ENCODE data around the gene USP48.
"Not testable (repeated sequence)": the region's sequence is repeated elsewhere in the genome, so short reads cannot be mapped to it uniquely, and the experiment has no call there.

USP48 gene

DNA sequence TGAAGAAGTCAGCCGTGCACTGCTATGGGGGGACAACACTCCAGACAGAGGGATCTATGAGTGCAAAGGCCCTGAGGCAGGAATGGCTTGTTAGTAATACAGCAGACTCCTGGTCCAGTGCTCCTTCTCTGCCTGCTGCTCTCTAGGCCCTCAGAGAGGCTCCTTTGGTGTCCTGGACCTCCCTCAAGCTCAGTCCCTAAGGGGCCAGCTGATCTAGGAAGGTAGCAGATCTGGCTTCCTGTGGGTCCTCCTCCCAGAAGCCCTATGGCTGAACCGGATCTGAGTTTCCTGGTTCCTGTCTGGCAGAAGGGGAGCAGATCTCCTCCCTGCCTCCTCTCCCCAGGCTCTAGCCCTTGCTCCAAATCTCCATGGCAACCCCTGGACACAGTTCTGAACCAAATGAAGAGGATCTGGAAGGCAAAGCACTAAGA, 28.9 kb upstream of the USP48 start, which contains the start of gene LDLRAD2:
Gene LDLRAD2, plus strand, starts transcription at position 391 of the 431 bp plus-strand sequence. CDS start 187 bp downstream, outside the sequence.
- Histone ChIP-seq H3K36me3 (ENCODE audit: insufficient read depth, low read depth, low read length) (no peaks in the 10 kb centered on the region), H3K9me3 (ENCODE audit: insufficient read depth, low read depth, low read length) (no peaks in the 10 kb centered on the region), H3K27me3 (ENCODE audit: insufficient read depth, low read length) (peaks cover 11% of the 10 kb centered on the region; the same call in 1 of the 2 replicates), H3K9ac (ENCODE audit: low read depth, low read length) (no peak within 1 kb of the TSS), H3K4me1 (ENCODE audit: insufficient read depth, low read length) (no peaks in the 10 kb centered on the region), H3K27ac (ENCODE audit: low read length) (no peak within 1 kb of the TSS), H3K4me3 (ENCODE audit: low read length) (no peak within 1 kb of the TSS)

DNA sequence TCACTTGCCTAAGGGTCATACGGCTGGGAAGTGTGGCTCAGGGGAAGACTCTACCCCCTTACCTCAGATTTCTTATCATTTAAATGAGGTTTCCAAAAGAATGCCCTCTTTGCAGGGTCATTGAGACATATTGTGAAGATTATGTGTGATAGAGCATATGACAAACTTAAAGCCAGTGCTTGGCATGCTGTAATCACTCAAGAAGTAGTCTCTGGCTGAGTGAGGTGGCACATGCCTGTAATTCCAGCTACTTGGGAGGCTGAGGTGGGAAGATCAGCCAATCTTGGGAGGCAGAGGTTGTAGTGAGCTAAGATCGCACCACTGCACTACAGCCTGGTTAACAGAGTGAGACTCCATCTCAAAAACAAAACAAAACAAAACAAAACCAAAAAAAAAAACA, 21.6 kb upstream of the USP48 start:
- H3K27me3 ChIP-seq (ENCODE audit: insufficient read depth, low read length), result no peaks in the 10 kb centered on the region
- no peak overlapping the region for H3K9ac ChIP-seq (ENCODE audit: low read depth, low read length)
- no peaks in the 10 kb centered on the region for H3K36me3 ChIP-seq (ENCODE audit: insufficient read depth, low read depth, low read length)
- no peak overlapping the region for H3K4me3 ChIP-seq (ENCODE audit: low read length)
- H3K9me3 ChIP-seq (ENCODE audit: insufficient read depth, low read depth, low read length), result no peaks in the 10 kb centered on the region
- H3K4me1 ChIP-seq (ENCODE audit: insufficient read depth, low read length), result no peaks in the 10 kb centered on the region
- H3K27ac ChIP-seq (ENCODE audit: low read length), result no peak overlapping the region

DNA sequence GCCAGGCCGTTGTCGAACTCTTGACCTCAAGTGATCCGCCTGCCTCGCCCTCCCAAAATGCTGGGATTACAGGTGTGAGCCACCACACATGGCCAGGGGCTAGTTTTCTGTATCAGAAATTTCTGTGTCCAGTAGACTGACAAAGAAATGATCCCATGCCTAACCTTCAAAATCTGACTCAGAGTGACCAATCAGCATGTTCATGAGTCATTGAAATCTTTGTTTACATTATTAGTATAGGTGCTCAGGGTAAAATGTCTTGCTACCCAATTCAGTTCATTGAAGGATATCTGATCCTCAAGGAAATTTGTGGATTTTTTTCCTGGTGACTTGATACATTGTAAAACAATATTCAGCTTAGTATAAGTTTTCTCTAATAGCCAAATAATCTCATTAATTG, 18.2 kb upstream of the USP48 start:
- Histone ChIP-seq H3K4me1 (ENCODE audit: insufficient read depth, low read length) (no peaks in the 10 kb centered on the region), H3K27ac (ENCODE audit: low read length) (no peak overlapping the region), H3K9me3 (ENCODE audit: insufficient read depth, low read depth, low read length) (no peaks in the 10 kb centered on the region), H3K4me3 (ENCODE audit: low read length) (no peak overlapping the region), H3K36me3 (ENCODE audit: insufficient read depth, low read depth, low read length) (no peaks in the 10 kb centered on the region), H3K27me3 (ENCODE audit: insufficient read depth, low read length) (no peaks in the 10 kb centered on the region), H3K9ac (ENCODE audit: low read depth, low read length) (no peak overlapping the region)

DNA sequence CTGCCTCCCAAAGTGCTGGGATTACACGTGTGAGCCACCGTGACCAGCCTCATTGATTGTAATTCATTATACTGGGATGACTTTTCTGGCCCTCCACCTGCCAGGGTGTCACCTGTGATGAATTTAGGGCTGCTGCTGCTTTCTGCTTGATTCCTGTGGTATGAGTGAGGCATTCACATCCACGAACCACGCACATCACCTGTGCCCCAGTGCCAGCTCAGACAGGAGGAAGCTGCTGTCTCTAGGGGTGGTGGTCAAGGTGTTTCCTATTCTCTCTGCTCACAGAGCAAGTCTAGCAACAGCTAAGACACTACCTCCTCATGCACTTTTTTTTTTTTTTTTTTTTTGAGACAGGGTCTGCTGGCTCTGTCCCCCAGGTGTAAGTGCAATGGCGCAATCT, 16.8 kb upstream of the USP48 start:
- Histone ChIP-seq H3K27ac (ENCODE audit: low read length) (no peak overlapping the region), H3K4me3 (ENCODE audit: low read length) (no peak overlapping the region), H3K36me3 (ENCODE audit: insufficient read depth, low read depth, low read length) (no peaks in the 10 kb centered on the region), H3K4me1 (ENCODE audit: insufficient read depth, low read length) (no peaks in the 10 kb centered on the region), H3K9me3 (ENCODE audit: insufficient read depth, low read depth, low read length) (peaks cover 5% of the 10 kb centered on the region), H3K27me3 (ENCODE audit: insufficient read depth, low read length) (no peaks in the 10 kb centered on the region), H3K9ac (ENCODE audit: low read depth, low read length) (no peak overlapping the region)

DNA sequence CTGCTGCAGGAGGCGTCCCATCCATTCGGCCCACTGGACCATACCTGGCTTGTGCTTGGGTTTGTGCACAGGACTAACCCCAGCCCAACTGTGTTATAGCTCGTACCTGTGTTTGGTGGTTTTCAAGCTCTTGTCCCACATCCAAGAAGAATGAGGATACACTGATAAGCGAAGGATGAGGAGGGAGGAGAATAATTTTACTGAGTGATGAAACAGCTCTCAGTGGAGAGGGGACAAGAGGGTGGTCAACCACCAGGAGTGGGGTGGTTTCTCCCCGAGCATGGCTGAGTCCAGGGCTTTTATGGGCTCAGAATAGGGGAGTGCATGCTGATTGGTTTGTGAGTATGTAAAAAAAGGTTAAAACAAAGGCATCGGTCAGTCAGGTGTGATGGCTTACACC, 12.1 kb upstream of the USP48 start:
- Histone ChIP-seq H3K4me1 (ENCODE audit: insufficient read depth, low read length) (no peaks in the 10 kb centered on the region), H3K27me3 (ENCODE audit: insufficient read depth, low read length) (no peaks in the 10 kb centered on the region), H3K36me3 (ENCODE audit: insufficient read depth, low read depth, low read length) (no peaks in the 10 kb centered on the region), H3K4me3 (ENCODE audit: low read length) (no peak overlapping the region), H3K9ac (ENCODE audit: low read depth, low read length) (no peak overlapping the region), H3K27ac (ENCODE audit: low read length) (no peak overlapping the region), H3K9me3 (ENCODE audit: insufficient read depth, low read depth, low read length) (peaks cover 8% of the 10 kb centered on the region)

DNA sequence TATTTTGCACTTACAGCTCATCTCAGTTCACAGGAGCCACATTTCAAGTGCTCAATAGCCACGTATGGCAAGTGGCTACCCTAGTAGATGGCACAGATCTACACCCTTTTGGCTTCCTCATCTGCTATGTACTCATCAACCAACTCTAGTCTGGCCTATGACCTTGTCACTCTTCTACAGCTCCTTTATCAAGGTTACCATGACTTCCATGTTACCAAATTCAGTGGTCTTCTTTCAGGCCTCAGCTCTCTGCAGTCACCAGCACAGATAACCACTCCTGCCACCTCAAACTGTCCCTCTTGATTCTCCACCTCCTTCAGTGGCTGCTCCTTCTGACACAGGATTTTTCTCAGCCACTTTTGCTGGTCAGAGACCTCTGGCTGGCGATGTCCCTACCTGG, 11.7 kb upstream of the USP48 start:
- peaks cover 8% of the 10 kb centered on the region for H3K9me3 ChIP-seq (ENCODE audit: insufficient read depth, low read depth, low read length)
- 0 out of 2 replicates have a peak, but pooled peaks cover 3% of the 10 kb centered on the region for H3K4me1 ChIP-seq (ENCODE audit: insufficient read depth, low read length)
- no peaks in the 10 kb centered on the region for H3K27me3 ChIP-seq (ENCODE audit: insufficient read depth, low read length)
- no peak overlapping the region for H3K4me3 ChIP-seq (ENCODE audit: low read length)
- no peaks in the 10 kb centered on the region for H3K36me3 ChIP-seq (ENCODE audit: insufficient read depth, low read depth, low read length)
- no peak overlapping the region for H3K27ac ChIP-seq (ENCODE audit: low read length)
- no peak overlapping the region for H3K9ac ChIP-seq (ENCODE audit: low read depth, low read length)

DNA sequence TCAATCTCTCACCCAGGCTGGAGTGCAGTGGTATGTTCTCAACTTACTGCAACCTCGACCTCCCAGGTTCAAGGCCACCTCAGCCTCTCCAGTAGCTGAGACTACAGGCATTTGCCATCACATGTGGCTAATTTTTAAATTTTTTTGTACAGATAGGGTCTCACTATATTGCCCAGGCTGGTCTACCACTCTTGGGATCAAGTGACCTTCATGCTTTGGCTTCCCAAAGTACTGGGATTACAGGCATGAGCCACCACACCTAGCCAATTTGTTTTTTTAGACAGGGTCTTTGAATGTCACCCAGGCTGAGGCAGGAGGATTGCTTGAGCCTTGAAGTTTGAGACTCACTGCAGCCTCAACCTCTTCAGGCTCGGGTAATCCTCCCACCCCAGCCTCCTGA, 10.2 kb upstream of the USP48 start:
- no peaks in the 10 kb centered on the region for H3K36me3 ChIP-seq (ENCODE audit: insufficient read depth, low read depth, low read length)
- peaks cover 8% of the 10 kb centered on the region for H3K9me3 ChIP-seq (ENCODE audit: insufficient read depth, low read depth, low read length)
- no peak overlapping the region for H3K9ac ChIP-seq (ENCODE audit: low read depth, low read length)
- H3K4me1 ChIP-seq (ENCODE audit: insufficient read depth, low read length), result 0 out of 2 replicates have a peak, but pooled peaks cover 4% of the 10 kb centered on the region
- H3K27me3 ChIP-seq (ENCODE audit: insufficient read depth, low read length), result no peaks in the 10 kb centered on the region
- no peak overlapping the region for H3K27ac ChIP-seq (ENCODE audit: low read length)
- no peak overlapping the region for H3K4me3 ChIP-seq (ENCODE audit: low read length)

DNA sequence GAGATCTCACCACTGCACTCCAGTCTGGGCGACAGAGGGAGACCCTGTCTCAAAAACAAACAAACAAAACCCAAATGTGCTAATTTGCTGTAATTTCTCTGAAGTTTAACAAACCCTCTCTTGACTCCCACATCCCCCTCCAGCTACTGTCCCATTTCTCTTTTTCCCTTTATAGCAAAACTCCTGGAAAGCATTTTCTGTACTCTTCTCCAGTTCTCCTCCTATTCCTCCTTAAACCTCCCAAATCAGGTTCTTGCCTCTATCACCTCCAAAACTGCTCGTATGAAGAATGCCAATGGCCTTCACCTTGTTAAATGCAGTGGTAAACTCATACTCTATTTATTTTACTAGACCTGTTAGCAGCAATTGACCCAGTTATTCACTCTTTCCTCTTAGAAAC, 3.7 kb upstream of the USP48 start:
- Histone ChIP-seq H3K9me3 (ENCODE audit: insufficient read depth, low read depth, low read length) (no peaks in the 10 kb centered on the region), H3K4me1 (ENCODE audit: insufficient read depth, low read length) (peaks cover 4% of the 10 kb centered on the region; the same call in 1 of the 2 replicates), H3K27ac (ENCODE audit: low read length) (no peak overlapping the region), H3K27me3 (ENCODE audit: insufficient read depth, low read length) (no peaks in the 10 kb centered on the region), H3K36me3 (ENCODE audit: insufficient read depth, low read depth, low read length) (no peaks in the 10 kb centered on the region), H3K9ac (ENCODE audit: low read depth, low read length) (no peak overlapping the region), H3K4me3 (ENCODE audit: low read length) (no peak overlapping the region)

DNA sequence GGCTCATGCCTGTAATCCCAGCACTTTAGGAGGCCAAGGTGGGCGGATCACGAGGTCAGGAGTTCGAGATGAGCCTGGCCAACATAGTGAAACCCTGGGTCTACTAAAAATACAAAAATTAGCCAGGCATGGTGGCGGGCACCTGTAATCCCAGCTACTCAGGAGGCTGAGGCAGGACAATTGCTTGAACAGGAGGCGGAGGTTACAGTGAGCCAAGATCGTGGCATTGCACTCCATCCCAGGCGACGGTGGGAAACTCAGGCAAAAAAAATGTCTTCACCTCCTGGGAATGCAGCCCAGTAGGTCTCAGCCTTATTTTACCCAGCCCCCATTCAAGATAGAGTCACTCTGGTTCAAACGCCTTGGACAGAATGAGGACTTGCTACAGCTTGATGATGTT, 2.8 kb upstream of the USP48 start:
- H3K27me3 ChIP-seq (ENCODE audit: insufficient read depth, low read length); H3K9ac ChIP-seq (ENCODE audit: low read depth, low read length); H3K9me3 ChIP-seq (ENCODE audit: insufficient read depth, low read depth, low read length); H3K27ac ChIP-seq (ENCODE audit: low read length); H3K4me1 ChIP-seq (ENCODE audit: insufficient read depth, low read length); H3K36me3 ChIP-seq (ENCODE audit: insufficient read depth, low read depth, low read length); H3K4me3 ChIP-seq (ENCODE audit: low read length): not testable (repeated sequence)

DNA sequence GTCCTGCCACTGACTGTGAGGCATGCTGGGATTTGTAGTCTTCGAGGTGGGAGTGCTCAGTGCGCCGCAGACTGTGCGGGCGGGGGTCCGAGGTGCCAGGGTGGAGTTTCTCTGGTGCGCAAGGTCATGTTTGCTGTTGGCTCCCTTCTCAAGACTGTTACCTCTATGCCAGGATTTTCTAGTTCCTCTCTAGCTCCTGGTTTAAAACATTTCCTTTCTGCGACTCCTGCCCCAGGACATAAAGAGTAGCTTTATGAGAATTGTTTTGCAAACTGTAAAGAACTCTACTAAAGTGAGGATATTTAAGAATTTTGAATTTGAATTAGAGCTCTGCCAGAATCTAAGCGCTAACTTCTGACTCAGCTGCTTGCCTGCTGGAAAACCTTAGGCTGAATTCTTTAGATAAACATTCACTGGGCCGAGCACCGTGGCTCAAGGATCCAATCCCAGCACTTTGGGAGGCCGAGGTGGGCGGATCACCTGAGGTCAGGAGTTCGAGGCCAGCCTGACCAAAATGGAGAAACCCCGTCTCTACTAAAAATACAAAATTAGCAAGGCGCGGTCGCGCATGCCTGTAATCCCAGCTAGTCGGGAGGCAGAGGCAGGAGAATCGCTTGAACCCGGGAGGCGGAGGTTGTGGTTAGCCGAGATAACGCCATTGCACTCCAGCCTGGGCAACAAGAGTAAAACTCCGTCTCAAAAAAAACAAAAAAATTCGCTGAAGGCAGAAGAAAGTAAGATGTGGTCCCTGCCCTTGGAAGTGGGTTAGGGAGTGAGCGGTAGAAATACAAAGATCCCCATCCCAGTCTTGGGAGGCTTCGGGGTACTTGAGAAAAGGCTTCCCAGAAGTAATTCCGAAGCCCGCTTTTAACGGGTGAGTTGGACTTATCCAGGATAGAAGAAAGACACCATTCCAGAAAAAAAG, 992 bp upstream of the USP48 start:
- Histone ChIP-seq H3K4me3 (ENCODE audit: low read length) (peak overlapping the region; percentile 99; the same call in 1 of the 2 replicates), H3K27me3 (ENCODE audit: insufficient read depth, low read length) (no peaks in the 10 kb centered on the region), H3K9me3 (ENCODE audit: insufficient read depth, low read depth, low read length) (no peaks in the 10 kb centered on the region), H3K9ac (ENCODE audit: low read depth, low read length) (peak overlapping the region; percentile 100; the same call in 1 of the 2 replicates), H3K27ac (ENCODE audit: low read length) (peak overlapping the region; percentile 100), H3K36me3 (ENCODE audit: insufficient read depth, low read depth, low read length) (no peaks in the 10 kb centered on the region), H3K4me1 (ENCODE audit: insufficient read depth, low read length) (peaks cover 2% of the 10 kb centered on the region)

DNA sequence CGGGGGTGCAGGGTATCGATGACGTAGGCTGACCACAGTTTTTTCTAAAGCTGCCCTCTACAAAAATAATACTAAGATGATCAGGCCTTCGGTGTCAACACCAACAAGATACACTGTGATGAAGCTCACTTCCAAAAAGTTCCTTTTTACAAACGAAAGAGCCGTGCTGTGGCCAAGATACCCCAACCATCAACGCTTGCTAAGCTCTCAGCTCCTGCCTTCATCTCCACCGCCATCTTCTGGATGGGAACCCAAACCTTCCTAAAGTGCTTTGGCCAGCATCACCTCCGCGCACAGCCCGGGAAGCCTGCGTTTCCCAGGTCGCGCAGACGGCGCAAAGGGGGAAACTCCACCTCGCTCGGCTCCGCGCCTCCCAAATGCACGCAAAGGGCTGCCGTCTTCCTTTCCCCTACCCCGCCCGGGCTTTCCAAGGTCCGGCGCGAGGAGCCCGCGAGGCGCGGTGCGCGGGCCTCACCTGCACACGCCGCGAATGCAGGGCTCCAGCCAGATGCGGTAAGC, 541 bp downstream of the USP48 start:
- H3K27me3 ChIP-seq (ENCODE audit: insufficient read depth, low read length), result no peaks in the 10 kb centered on the region
- H3K4me1 ChIP-seq (ENCODE audit: insufficient read depth, low read length), result peaks cover 2% of the 10 kb centered on the region
- H3K9me3 ChIP-seq (ENCODE audit: insufficient read depth, low read depth, low read length), result no peaks in the 10 kb centered on the region
- H3K4me3 ChIP-seq (ENCODE audit: low read length), result peak overlapping the region; percentile 99
- H3K9ac ChIP-seq (ENCODE audit: low read depth, low read length), result peak overlapping the region; percentile 100
- H3K27ac ChIP-seq (ENCODE audit: low read length), result peak overlapping the region; percentile 2
- H3K36me3 ChIP-seq (ENCODE audit: insufficient read depth, low read depth, low read length), result no peaks in the 10 kb centered on the region

DNA sequence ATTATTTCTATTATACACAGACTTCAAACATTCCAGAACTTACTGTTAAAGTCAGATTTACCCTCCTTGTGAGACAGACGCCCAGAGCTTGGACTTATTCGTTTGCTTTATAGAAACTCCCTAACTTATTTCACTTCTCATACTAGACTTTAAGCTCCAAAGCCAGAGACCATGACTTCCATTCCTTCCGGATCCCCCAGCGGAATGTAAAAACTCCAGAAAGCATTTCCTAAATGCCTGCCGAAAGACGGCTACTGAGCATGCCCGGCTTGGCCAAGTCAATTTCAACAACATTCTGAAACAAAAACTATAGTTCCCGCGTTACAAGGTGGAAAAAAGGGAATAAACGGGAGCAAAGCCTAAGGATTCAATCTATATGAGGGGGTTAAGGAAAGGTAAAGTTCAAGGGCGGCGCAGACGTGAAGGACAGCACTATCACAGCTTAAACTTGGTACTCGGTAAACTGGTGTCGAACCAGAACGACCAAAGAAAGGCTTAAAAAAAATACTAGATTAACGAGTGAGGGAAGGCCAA, 1.1 kb downstream of the USP48 start:
- Histone ChIP-seq H3K27ac (ENCODE audit: low read length) (peak overlapping the region; percentile 42), H3K27me3 (ENCODE audit: insufficient read depth, low read length) (no peaks in the 10 kb centered on the region), H3K4me3 (ENCODE audit: low read length) (peak overlapping the region; percentile 99), H3K9me3 (ENCODE audit: insufficient read depth, low read depth, low read length) (no peaks in the 10 kb centered on the region), H3K36me3 (ENCODE audit: insufficient read depth, low read depth, low read length) (no peaks in the 10 kb centered on the region), H3K4me1 (ENCODE audit: insufficient read depth, low read length) (peaks cover 2% of the 10 kb centered on the region), H3K9ac (ENCODE audit: low read depth, low read length) (peak overlapping the region; percentile 100)
